Adipocyte (in vitro differentiated cells): Measurements from ENCODE around the gene EMC10.
"Not testable (repeated sequence)": the region's sequence is repeated elsewhere in the genome, so short reads cannot be mapped to it uniquely, and the experiment has no call there.

ENCODE experiments used
- DNase-seq: peaks from one replicate; pipeline ENCODE4 v3.0.0-alpha.2; 2015; ENCODE audit warnings: low read depth
- H3K27me3 ChIP-seq: replicated peaks from 2 replicates; pipeline ENCODE4 v1.7.0; 2013; ENCODE audit warnings: mild to moderate bottlenecking, low read length, moderate library complexity; ENCODE audit not compliant: control insufficient read depth, insufficient read depth
- H3K36me3 ChIP-seq: 2 replicates; pipeline ENCODE4 v1.7.0; 2013; ENCODE audit warnings: low read length, mild to moderate bottlenecking, moderate library complexity; ENCODE audit not compliant: control insufficient read depth, insufficient read depth, severe bottlenecking
- H3K4me1 ChIP-seq: 2 replicates; pipeline ENCODE4 v1.7.0; 2013; ENCODE audit warnings: mild to moderate bottlenecking, low read length, moderate library complexity; ENCODE audit not compliant: control insufficient read depth, insufficient read depth
- H3K4me3 ChIP-seq: 2 replicates; pipeline ENCODE4 v1.7.0; 2013; ENCODE audit warnings: mild to moderate bottlenecking, low read length, moderate library complexity
- H3K9ac ChIP-seq: 2 replicates; pipeline ENCODE4 v1.7.0; 2013; ENCODE audit warnings: mild to moderate bottlenecking, low read length, moderate library complexity
- H3K9me3 ChIP-seq: 2 replicates; pipeline ENCODE4 v1.7.0; 2013; ENCODE audit warnings: mild to moderate bottlenecking, low read length, moderate library complexity; ENCODE audit not compliant: control insufficient read depth

The EMC10 gene

DNA sequence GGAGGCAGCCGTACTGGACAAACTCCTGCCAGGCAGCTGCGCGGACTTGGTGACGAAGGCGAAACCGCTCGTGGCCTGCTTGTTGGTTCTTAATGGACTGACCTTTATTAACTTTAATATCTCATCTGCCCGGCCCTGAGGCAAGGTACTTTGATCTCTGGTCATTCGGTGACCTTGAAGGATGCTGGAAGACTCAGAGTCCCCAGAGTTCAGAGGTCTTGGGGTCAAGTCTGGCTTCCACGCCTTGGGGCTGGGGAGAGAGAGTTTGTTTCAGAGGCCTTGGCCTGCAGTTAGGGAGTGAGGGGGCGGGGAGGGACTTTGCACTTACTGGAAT is 9.6 kb upstream of the EMC10 start:
- DNase-seq = no peak
- Histone ChIP-seq H3K36me3 (no peaks in the 10 kb centered on the region), H3K4me1 (no peaks in the 10 kb centered on the region), H3K9me3 (no peaks in the 10 kb centered on the region), H3K9ac (no peak overlapping the region), H3K4me3 (no peak overlapping the region), H3K27me3 (peaks cover 10% of the 10 kb centered on the region)

DNA sequence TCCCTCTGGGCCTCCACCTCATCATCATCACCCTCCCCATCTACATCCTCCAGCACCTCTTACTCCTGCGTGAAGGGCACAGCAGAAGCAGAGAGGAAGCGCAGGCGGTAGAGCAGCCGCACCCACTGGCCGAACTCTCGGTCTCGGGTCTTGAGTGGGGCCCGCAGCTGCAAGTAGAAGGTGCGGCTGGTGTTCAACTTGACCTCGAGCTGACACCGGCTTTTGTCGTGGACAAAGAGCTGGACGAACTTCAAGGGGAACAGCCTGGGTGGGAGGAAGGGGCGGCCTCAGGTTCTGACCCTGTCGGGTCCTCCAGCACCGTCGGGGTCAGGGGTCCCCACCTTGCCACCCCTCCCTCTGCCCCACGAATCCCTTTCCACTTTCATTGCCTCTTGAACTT is 8.7 kb upstream of the EMC10 start:
- H3K27me3 ChIP-seq = peaks cover 10% of the 10 kb centered on the region
- DNase-seq = no peak

DNA sequence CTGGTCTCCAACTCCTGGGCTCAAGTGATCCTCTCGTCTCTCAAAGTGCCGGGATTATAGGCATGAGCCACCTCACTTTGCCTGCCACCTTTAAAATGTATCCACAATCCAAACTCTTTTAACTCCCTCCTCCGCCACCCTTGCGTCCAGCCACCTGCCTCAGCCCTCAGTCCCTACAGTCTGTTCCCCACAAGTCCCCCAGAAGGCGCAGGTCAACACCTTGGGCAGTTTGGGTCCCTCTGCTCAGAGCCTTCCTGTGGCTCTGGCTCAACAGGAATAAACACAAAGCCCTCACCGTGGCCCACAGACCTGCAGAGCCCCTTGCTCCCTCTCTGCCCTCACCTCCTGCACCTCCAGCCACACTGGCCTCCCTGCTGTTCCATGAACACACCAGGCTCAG is 7.5 kb upstream of the EMC10 start:
- H3K4me1 ChIP-seq = no peaks in the 10 kb centered on the region
- no peaks in the 10 kb centered on the region for H3K36me3 ChIP-seq
- DNase-seq = no peak
- peaks cover 10% of the 10 kb centered on the region for H3K27me3 ChIP-seq
- H3K9me3 ChIP-seq = no peaks in the 10 kb centered on the region
- no peak overlapping the region for H3K9ac ChIP-seq
- H3K4me3 ChIP-seq = no peak overlapping the region

More for the DNA sequence above, 8.7 kb upstream of the EMC10 start:
- H3K4me1 ChIP-seq = no peaks in the 10 kb centered on the region
- H3K9ac ChIP-seq = no peak overlapping the region
- no peak overlapping the region for H3K4me3 ChIP-seq
- H3K9me3 ChIP-seq = no peaks in the 10 kb centered on the region
- no peaks in the 10 kb centered on the region for H3K36me3 ChIP-seq

DNA sequence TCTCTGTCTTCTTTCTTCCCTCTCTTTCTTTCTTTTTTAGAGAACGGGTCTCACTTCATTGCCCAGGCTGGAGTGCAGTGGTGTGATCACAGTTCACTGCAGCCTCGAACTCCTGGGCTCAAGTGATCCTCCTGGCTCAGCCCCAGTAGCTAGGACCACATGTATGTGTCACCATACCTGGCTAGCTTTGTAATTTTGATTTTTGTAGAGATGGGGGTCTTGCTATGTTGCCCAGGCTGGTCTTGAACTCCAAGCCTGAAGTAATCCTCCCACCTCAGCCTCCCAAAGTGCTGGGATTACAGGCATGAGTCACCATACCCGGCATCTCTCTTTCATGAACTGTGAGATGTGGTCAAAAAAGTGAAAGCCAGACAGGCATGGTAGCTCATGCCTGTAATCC is 3.0 kb upstream of the EMC10 start:
- H3K27me3 ChIP-seq, H3K4me1 ChIP-seq, H3K4me3 ChIP-seq, H3K9ac ChIP-seq, H3K9me3 ChIP-seq, DNase-seq, H3K36me3 ChIP-seq: not testable (repeated sequence)

DNA sequence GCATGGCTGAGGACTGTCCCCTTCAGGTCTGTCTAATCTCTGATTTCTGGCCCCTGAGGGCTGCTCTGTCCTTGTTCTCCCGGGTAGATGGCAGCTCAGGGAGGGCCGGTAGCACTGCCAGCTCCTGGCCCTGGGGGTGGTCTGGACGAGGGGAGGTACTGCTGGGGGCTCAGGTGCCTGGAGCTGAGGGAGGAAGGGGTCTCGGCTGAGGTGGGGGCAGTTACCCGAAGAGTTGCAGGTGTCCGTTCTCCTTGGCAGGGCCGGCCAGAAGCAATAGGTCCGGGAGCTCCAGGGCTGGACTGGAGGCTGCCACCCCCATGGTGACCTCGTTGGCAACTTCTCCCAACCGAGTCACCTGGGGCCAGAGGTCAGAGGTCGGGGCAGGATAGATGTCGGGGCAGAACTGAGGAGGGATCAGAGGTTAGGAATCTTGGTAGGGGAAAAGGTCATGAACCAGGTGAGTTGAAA is 1.2 kb upstream of the EMC10 start:
- Histone ChIP-seq H3K27me3 (no peaks in the 10 kb centered on the region), H3K4me3 (no peak overlapping the region), H3K36me3 (peaks cover 8% of the 10 kb centered on the region), H3K9me3 (no peaks in the 10 kb centered on the region), H3K9ac (no peak overlapping the region), H3K4me1 (peaks cover 9% of the 10 kb centered on the region)
- no peak for DNase-seq

DNA sequence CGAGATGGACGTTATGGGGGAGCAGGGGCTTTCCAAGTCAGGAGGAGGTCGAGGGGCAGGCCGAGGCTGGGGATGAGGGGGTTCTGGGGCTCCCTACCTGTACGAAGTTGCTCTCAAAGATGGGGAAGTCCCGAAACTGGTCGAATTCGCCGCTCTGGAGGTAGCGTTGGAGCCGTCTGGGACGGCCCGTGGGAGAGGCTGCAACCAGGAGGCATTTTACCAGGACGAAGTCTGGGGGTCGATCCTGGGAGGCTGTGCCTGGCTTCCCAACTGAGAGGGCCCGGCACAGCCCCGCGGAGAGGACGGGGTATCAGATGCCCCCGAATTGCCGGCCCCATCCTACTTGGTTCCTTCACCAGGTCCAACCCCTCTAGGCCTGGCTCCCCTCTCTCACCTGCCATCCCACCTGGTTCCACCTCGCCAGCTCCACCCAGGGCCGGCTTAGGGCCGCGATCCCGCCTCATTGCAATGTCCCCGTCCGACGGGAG is 527 bp upstream of the EMC10 start:
- Histone ChIP-seq H3K4me1 (peaks cover 9% of the 10 kb centered on the region), H3K9ac (no peak overlapping the region), H3K36me3 (peaks cover 14% of the 10 kb centered on the region), H3K4me3 (peak overlapping the region; percentile 99), H3K27me3 (no peaks in the 10 kb centered on the region), H3K9me3 (no peaks in the 10 kb centered on the region)
- DNase-seq = no peak

DNA sequence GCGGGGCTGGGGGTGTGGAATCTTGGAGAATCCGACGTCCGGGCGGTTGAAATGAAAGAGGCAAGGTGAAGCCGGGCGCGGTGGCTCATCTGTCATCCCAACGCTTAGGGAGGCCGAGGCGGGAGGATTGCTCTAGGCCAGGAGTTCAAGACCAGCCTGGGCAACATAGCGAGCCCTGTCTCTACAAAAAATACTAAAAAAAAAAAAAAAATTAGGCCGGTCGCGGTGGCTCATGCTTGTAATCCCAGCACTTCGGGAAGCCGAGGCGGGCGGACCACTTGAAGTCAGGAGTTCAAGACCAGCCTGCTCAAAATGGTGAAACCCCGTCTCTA is 566 bp downstream of the EMC10 start:
- peak overlapping the region; percentile 99 for H3K4me3 ChIP-seq
- H3K9me3 ChIP-seq = no peaks in the 10 kb centered on the region
- peak overlapping the region; percentile 94 for H3K9ac ChIP-seq
- peaks cover 22% of the 10 kb centered on the region for H3K36me3 ChIP-seq
- no peaks in the 10 kb centered on the region for H3K27me3 ChIP-seq
- no peak for DNase-seq
- H3K4me1 ChIP-seq = peaks cover 9% of the 10 kb centered on the region

DNA sequence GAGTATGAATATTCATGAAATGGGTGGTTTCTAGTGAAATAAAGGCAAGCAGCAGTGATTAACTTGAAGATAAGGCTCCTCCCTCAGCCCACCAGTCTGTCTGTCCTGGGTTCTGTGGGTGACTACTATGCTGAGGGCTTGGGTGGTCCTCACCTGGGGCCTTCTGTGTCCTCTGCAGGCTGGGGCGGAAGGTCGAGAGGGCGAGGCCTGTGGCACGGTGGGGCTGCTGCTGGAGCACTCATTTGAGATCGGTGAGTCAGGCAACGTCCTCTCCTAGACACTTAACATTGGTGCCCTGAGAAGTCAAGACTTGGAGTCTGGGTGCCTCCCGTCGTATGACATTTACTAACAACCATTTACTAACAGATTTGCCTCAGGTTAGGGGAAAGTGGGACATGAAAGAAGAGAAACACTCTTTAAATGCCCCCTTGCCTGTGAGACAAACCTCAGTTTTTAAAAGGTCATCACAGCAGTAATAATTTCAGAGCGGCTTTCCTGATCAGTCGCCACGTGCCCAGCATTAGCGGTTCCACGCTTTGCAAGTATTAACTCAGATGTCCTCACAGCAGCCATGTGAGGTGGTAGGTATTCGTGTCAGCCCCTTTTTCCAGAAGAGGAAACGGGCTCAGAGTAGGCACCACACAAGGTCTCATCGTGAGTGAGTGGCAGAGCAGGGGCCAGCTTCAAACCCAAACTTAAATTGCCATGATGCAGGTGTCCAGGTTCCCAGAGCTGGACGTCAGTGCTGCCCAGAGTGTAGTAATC is 1.6 kb downstream of the EMC10 start:
- Histone ChIP-seq H3K4me1 (peaks cover 9% of the 10 kb centered on the region), H3K27me3 (no peaks in the 10 kb centered on the region), H3K4me3 (peak overlapping the region; percentile 99)

DNA sequence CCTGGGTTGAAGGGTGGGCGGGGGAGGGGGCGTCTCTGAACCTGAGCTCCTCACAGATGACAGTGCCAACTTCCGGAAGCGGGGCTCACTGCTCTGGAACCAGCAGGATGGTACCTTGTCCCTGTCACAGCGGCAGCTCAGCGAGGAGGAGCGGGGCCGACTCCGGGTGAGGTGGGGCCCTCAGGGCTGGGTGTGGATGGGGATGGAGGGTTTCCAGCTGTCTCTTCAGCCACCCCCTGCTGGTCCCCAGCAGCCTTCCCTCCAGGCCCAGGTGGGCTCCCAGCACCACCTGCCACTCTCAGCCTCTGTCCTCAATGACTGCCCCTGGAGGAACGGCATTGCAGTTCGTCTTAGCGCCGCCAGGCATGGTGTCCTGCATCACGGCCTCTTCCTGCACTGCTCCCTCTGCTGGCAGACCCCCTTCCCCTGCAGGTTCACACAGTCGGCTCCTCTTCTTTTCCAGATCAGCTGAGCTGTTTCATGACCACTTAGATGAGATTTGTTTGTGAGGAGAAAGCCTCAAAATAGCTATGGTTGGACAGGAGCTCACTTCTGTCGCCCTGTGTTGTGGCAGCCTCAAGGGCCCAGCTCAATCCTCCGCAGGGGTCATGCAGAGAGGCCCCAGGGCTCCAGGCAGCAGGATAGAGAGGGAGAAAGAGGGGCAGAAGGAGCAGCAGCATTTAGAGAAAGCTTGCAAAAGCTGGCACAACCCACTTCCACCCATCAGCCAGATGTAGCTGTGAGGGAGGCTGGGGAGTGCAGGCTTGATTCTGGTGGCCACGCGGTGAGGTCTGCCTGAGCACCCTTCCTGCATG is 2.8 kb downstream of the EMC10 start:
- no peak overlapping the region for H3K9ac ChIP-seq
- no peaks in the 10 kb centered on the region for H3K9me3 ChIP-seq
- DNase-seq = peak; percentile 53

More for the DNA sequence above, 1.6 kb downstream of the EMC10 start:
- no peak for DNase-seq
- Histone ChIP-seq H3K9me3 (no peaks in the 10 kb centered on the region), H3K9ac (no peak overlapping the region), H3K36me3 (peaks cover 24% of the 10 kb centered on the region)

DNA sequence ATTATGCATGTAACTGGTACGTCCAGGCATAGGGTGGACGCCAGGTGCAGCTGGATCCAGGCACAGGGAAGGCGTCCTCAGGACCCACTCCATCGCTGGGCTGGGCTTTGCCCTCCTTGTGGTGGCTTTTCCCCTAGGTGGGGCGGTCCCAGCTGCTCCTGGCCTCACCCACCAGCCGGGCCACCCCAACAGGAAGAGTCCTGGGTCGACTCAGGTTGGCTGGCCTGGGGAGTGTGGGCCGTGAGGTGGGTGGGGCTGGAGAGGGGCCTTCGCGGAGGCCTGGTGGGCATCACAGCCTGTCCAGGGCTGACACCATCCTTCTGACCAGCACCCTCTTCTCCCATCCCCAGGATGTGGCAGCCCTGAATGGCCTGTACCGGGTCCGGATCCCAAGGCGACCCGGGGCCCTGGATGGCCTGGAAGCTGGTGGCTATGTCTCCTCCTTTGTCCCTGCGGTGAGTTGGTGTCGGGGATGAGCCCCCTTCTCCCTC is 3.5 kb downstream of the EMC10 start:
- Histone ChIP-seq H3K36me3 (peaks cover 31% of the 10 kb centered on the region), H3K9me3 (no peaks in the 10 kb centered on the region)

More for the DNA sequence above, 2.8 kb downstream of the EMC10 start:
- Histone ChIP-seq H3K4me3 (no peak overlapping the region), H3K4me1 (peaks cover 9% of the 10 kb centered on the region), H3K36me3 (peaks cover 31% of the 10 kb centered on the region), H3K27me3 (no peaks in the 10 kb centered on the region)

DNA sequence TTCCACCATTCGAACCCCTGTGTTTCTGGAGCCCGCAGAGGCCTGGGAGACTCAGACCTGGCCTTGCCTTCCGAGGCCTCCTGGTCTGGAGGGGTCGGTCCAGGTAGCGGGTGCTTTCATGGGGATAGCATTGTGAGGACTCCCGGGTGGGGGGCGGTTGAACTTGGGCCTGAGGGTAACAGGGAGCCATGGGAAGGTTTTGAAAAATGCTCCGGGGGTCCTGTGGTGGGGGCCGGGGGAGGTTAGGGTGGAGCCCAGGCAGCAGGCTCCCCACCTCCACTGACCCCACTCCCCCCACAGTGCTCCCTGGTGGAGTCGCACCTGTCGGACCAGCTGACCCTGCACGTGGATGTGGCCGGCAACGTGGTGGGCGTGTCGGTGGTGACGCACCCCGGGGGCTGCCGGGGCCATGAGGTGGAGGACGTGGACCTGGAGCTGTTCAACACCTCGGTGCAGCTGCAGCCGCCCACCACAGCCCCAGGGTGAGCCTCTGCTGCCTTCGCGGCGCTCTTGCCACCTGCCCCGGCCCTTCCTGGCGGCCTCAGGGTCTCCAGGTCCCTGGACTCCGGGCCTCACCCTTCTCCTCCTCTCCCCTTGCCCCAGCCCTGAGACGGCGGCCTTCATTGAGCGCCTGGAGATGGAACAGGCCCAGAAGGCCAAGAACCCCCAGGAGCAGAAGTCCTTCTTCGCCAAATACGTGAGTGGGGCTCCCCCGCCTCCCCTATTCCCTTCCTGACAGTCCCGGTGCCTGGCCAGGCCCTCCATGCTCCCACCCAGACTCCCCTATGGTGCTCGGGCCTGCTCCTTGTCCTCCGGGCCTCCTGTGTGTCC is 4.2 kb downstream of the EMC10 start:
- no peak for DNase-seq
- H3K4me1 ChIP-seq = peaks cover 9% of the 10 kb centered on the region
- peaks cover 31% of the 10 kb centered on the region for H3K36me3 ChIP-seq
- H3K9me3 ChIP-seq = no peaks in the 10 kb centered on the region
- H3K9ac ChIP-seq = no peak overlapping the region
- H3K27me3 ChIP-seq = no peaks in the 10 kb centered on the region
- H3K4me3 ChIP-seq = no peak overlapping the region

More for the DNA sequence above, 3.5 kb downstream of the EMC10 start:
- H3K9ac ChIP-seq = no peak overlapping the region
- no peaks in the 10 kb centered on the region for H3K27me3 ChIP-seq
- H3K4me3 ChIP-seq = no peak overlapping the region
- H3K4me1 ChIP-seq = peaks cover 9% of the 10 kb centered on the region
- no peak for DNase-seq
